ENCODE measurements around the gene COPG1.
"Not testable (repeated sequence)": the region's sequence is repeated elsewhere in the genome, so short reads cannot be mapped to it uniquely, and the experiment has no call there.

COPG1 gene

DNA sequence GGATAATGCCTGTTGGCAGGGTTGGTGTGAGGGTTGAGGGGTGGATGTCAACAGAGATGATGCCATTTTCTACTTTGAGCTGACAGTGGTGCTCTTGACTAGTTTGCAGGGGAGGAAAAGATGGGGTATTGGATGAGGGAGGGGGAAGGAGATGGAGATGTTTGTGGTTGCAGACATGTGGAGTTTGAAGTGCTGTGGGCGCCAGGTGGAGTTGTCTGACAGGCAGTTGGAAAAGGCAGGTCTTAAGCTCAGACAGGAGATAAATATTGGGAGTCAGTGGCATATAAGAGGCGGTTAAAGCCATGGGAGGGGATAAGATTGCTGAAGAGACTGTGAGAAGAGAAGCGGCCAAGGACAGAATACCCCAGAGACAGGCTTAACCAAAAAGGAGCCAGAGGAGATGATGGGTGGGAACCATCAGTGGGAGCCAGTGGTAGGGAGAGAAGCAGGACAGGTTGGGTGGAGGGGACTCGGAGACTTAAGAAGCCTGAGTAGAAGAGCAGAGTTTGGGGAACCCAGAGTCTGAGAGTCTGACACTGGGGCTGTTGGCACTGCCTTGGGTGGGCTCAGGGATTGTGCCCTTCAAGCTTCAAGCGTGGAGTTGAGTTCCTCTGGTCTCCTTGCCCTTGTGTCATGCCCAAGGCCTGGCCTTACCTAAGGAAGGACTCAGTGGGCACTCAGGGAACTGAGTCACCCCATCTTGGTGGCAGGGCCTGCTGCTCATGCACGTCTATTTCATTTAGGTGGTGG, 13.9 kb downstream of the COPG1 start:
- H3K27me3 Mint-ChIP-seq (ENCODE audit: low read depth, poor library complexity): no peaks in the 10 kb centered on the region
- peaks cover 75% of the 10 kb centered on the region for H3K36me3 Mint-ChIP-seq (ENCODE audit: low read depth)
- DNase-seq: no peak
- no peak overlapping the region for H3K4me3 Mint-ChIP-seq
- TF ChIP-seq, protein P1, sequence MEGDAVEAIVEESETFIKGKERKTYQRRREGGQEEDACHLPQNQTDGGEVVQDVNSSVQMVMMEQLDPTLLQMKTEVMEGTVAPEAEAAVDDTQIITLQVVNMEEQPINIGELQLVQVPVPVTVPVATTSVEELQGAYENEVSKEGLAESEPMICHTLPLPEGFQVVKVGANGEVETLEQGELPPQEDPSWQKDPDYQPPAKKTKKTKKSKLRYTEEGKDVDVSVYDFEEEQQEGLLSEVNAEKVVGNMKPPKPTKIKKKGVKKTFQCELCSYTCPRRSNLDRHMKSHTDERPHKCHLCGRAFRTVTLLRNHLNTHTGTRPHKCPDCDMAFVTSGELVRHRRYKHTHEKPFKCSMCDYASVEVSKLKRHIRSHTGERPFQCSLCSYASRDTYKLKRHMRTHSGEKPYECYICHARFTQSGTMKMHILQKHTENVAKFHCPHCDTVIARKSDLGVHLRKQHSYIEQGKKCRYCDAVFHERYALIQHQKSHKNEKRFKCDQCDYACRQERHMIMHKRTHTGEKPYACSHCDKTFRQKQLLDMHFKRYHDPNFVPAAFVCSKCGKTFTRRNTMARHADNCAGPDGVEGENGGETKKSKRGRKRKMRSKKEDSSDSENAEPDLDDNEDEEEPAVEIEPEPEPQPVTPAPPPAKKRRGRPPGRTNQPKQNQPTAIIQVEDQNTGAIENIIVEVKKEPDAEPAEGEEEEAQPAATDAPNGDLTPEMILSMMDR (IDR thresholded peaks at IDR 0.05): no peak
- no peaks in the 10 kb centered on the region for H3K4me1 Mint-ChIP-seq
- no peaks in the 10 kb centered on the region for H3K9me3 Mint-ChIP-seq
- peak overlapping the region; percentile 34 for H3K27ac Mint-ChIP-seq

DNA sequence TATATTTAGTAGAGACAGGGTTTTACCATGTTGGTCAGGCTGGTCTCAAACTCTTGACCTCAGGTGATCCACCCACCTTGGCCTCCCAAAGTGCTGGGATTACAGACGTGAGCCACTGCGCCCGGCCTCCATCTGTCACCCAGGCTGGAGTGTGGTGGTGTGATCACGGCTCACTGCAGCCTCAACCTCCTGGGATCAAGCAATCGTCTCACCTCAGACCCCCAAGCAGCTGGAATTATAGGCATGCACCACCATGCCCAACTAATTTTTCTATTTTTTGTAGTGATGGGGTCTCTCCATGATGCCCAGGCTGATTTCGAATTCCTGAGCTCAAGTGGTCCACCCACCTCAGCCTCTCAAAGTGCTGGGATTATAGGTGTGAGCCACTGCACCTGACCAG, 15.6 kb downstream of the COPG1 start:
- peaks cover 80% of the 10 kb centered on the region for H3K36me3 Mint-ChIP-seq (ENCODE audit: low read depth)
- not testable (repeated sequence) for H3K9me3 Mint-ChIP-seq

DNA sequence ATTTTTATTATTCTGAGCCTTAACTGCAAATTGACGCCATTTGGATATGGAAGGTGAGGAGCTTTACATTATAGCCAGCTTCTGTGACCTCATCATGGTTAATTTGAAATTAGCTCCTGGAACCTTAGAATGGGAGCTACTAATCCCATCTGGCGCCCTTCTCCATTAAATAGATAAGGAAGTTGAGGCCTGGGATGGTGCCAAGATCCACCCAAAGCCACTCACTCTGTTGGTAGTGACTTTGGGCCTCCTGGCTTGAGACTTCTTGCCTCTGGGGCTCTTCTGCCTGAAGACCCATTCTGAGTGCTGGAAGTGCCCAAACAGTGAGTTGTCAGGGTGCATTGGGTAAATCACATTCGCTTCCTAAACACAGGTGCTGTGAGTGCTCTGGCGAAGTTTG, 17.2 kb downstream of the COPG1 start:
- no peaks in the 10 kb centered on the region for H3K27me3 Mint-ChIP-seq (ENCODE audit: low read depth, poor library complexity)
- no peaks in the 10 kb centered on the region for H3K4me1 Mint-ChIP-seq
- H3K27ac Mint-ChIP-seq: no peak overlapping the region
- TF ChIP-seq, protein P1 (IDR thresholded peaks at IDR 0.05): no peak
- no peak overlapping the region for H3K4me3 Mint-ChIP-seq
- no peaks in the 10 kb centered on the region for H3K9me3 Mint-ChIP-seq
- peaks cover 78% of the 10 kb centered on the region for H3K36me3 Mint-ChIP-seq (ENCODE audit: low read depth)
- no peak for DNase-seq

More for the DNA sequence above, 15.6 kb downstream of the COPG1 start:
- H3K27ac Mint-ChIP-seq; H3K27me3 Mint-ChIP-seq (ENCODE audit: low read depth, poor library complexity); DNase-seq; H3K4me1 Mint-ChIP-seq; H3K4me3 Mint-ChIP-seq: not testable (repeated sequence)

DNA sequence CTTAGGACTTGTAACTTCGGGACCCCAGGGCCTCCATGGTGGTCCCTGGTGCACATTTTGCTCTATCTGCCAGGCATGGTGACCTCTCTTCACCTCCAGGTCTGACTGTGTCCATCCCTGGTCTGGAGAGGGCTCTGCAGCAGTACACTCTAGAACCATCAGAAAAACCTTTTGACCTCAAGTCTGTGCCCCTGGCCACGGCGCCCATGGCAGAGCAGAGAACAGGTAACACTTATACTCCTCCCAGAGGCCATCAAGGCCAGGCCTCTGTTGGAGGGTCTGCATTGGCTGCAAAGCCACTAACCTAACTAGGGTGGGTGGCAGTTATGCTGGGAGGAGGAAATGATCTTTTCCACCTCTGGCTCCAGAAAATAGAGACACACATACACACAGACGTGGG, 19.0 kb downstream of the COPG1 start:
- no peak overlapping the region for H3K27ac Mint-ChIP-seq
- no peak overlapping the region for H3K4me3 Mint-ChIP-seq
- TF ChIP-seq, protein P1 (IDR thresholded peaks at IDR 0.05): no peak
- no peak for DNase-seq
- no peaks in the 10 kb centered on the region for H3K27me3 Mint-ChIP-seq (ENCODE audit: low read depth, poor library complexity)
- peaks cover 80% of the 10 kb centered on the region for H3K36me3 Mint-ChIP-seq (ENCODE audit: low read depth)
- no peaks in the 10 kb centered on the region for H3K9me3 Mint-ChIP-seq
- no peaks in the 10 kb centered on the region for H3K4me1 Mint-ChIP-seq

DNA sequence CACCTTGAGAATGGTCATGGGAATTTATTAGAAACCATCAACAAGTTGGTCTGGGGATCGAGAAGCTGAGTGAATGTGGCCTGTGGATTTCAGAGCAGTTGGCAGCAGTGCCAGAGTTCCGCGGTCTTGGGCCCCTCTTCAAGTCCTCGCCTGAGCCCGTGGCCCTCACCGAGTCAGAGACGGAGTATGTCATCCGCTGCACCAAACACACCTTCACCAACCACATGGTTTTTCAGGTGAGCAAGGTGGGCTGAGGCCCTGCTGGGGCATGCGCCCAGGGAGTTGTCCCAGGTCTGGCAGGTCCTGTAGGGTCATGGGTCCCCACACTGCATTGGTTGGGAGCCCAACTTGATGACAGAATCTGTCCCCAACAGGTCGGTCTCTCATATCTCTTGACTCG, 22.3 kb downstream of the COPG1 start:
- TF ChIP-seq, protein P1 (IDR thresholded peaks at IDR 0.05): no peak
- Mint-ChIP-seq H3K27me3 (ENCODE audit: low read depth, poor library complexity) (no peaks in the 10 kb centered on the region), H3K9me3 (no peaks in the 10 kb centered on the region), H3K4me3 (no peak overlapping the region), H3K36me3 (ENCODE audit: low read depth) (peaks cover 86% of the 10 kb centered on the region), H3K4me1 (no peaks in the 10 kb centered on the region), H3K27ac (no peak overlapping the region)
- DNase-seq: no peak

DNA sequence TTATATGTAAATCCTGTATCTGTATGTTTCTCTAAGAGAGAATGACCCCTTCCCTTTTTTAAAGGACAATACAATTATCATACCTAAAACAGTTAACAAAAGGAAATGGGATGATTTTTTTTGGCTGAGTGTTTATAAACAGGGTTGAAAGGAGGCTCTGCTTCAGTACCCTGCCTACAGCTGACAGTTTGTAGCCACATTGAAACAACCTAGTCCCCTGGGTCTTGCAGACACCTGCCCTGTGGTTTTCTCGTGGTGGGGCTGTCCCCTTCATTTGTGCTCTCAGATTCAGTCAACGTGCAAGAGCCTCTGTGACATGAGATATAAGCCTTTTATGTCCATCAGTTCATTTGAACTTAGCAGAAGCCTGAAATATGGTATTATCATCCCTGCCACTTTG, 27.0 kb downstream of the COPG1 start:
- Mint-ChIP-seq H3K4me3 (no peak overlapping the region), H3K27ac (no peak overlapping the region), H3K36me3 (ENCODE audit: low read depth) (peaks cover 62% of the 10 kb centered on the region), H3K27me3 (ENCODE audit: low read depth, poor library complexity) (peaks cover 3% of the 10 kb centered on the region), H3K4me1 (peaks cover 33% of the 10 kb centered on the region), H3K9me3 (no peaks in the 10 kb centered on the region)
- DNase-seq: no peak
- TF ChIP-seq, protein P1 (IDR thresholded peaks at IDR 0.05): no peak
